ENCODE results near the gene PROX1.

The PROX1 gene

GRCh38 chr1:213987927-213988506 lies at the start of gene PROX1:
PROX1 (plus strand) TSS chr1:213987973; CDS start chr1:213996536, 8,563 bp downstream.
- DNase-seq, result no peak

GRCh38 chr1:213938776-213939175 lies 49.0 kb upstream of the PROX1 start:
- DNase-seq, result no peak

GRCh38 chr1:213939888-213940287 lies 47.9 kb upstream of the PROX1 start:
- no peak for DNase-seq

- no peak for DNase-seq
Observed at GRCh38 chr1:213940947-213941346, 46.8 kb upstream of the PROX1 start.

GRCh38 chr1:213942061-213942460 lies 45.7 kb upstream of the PROX1 start:
- DNase-seq, result no peak

GRCh38 chr1:213947200-213947801 lies 40.5 kb upstream of the PROX1 start:
- peak; percentile 26 for DNase-seq

DNA sequence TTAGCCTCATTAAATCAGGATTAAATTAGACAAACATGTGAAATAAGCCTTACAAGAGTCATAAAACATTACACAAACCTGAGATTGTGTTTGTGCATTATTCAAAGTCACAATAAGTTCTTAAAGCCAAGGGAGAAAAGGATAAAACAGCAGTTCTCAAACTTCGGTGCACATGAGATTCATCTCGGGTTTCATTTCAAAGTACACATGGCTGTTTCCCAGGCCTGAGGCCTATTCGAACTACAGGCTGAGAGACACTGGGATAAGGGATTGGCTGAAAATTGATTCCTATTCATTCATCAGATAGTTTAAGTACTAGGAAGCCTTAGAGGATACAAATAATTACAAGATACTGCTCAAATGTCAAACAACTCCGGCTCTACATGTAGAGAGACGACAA lies 35.9 kb upstream of the PROX1 start:
- no peak for DNase-seq

- DNase-seq, result no peak
Observed at GRCh38 chr1:213953806-213954205, 34.0 kb upstream of the PROX1 start.

DNA sequence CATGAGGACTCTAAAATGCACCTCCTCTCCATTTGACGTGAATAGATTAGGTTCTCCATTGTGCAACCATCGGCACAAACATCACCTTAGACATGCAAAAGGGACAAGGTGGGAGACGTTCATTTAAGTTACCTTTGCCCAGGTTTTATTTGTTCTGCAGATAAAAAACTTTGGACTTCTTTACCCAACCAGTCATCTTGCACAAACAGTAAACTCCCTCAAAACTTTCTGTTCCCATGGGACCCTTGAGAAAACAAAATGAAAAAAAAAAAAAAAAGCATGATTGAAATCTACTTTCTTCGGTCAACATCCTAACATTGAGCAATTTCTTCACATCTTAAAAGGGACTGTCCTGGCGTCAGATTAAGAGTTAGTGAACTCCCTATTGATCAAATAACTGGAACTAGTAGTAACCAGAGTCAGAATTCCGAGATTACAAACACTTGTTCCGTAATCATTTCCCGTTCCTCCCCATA lies 31.4 kb upstream of the PROX1 start:
- DNase-seq, result no peak

DNA sequence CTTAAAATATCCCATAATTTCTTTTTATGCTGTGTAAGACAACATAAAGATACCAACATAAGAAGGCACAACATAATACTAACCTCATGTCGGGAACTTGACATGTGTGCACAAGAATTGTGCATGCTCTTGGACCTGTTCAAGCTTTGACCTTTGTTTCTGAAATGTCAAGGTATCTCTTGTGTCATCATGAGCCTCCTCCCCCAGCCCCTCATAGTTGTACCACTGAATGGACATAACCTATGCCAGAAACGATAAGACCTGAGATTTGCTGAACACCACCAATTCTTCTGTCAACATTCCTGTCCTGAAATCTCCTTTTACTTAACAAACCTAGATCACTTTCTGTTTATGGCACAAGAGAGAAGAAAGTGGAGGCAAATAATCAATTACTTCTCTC lies 29.4 kb upstream of the PROX1 start:
- no peak for DNase-seq

GRCh38 chr1:213960963-213961362 lies 26.8 kb upstream of the PROX1 start:
- no peak for DNase-seq

GRCh38 chr1:213962508-213962907 lies 25.3 kb upstream of the PROX1 start:
- DNase-seq, result no peak

- no peak for DNase-seq
Observed at GRCh38 chr1:213966122-213966521, 21.7 kb upstream of the PROX1 start.

GRCh38 chr1:213968146-213968825 lies 19.5 kb upstream of the PROX1 start:
- no peak for DNase-seq

DNA sequence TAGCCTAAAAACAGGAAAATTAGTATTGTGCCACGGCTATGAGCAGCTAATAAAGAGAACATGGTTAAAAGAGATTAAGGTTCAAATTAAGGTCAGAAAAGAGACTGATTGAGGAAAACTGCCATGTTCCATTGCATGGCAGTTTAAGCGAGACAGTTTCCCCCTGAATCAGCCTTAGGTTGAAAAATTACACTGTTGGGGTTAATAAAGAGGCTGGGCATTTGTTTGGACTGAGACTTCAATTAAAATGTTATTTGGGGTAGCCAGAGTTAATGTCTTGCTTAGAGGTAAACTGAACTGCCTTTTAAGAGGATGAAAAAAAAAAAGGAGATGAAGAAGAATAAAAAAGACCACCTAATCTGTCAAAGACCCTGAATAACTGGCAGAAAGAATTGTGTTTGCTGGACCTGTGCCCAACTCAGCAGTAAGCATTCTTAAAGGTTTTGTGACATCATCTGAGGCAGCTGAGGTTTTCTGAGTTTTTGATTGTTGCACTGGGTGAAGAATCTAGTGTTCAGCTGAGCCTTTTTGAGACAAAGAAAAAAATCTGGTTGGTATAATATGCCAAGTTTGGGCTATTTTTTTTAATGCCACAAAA lies 17.7 kb upstream of the PROX1 start:
- no peak for DNase-seq

GRCh38 chr1:213972141-213972540 lies 15.6 kb upstream of the PROX1 start:
- DNase-seq, result no peak

DNA sequence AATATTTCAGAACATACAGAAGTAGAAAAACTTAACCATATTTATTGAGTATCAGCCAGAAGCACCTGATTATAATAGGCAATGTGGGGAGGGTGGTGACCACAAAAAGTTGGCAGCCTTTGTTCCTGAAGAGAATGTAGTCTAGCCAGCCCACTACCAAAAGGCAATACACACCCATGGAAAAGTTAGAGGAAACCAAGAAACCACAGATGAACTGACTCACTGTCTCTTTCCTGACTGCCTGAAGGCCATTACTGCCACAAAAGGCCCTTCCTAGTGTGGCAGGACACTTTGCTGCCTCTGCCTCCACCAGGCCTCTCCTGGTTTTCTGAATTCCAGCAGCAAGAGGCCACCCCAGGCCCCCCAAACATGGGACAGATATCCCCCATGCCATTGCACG lies 14.6 kb upstream of the PROX1 start:
- DNase-seq, result no peak

GRCh38 chr1:213976665-213977485 lies 10.9 kb upstream of the PROX1 start:
- no peak for DNase-seq

- DNase-seq, result no peak
Observed at GRCh38 chr1:213977486-213977842, 10.3 kb upstream of the PROX1 start.

DNA sequence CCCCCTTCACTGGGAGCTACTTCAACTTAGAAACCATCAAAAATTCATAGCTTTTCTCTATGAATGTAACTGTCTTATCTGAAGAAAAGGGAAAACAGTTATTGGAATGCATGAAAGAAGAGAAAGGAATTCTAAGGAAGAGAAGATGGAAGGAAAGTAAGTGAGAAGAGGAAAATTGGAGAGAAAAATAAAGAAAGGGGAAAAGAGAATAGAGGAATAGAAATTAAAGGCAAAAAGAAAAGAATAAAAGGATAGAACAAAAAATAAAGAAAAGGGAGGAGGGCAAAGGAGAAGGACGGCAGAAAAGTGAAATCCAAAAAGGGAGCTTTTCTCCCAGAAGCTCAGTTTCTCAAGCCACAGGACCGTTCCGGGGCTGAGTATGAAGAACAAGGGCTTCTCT lies 9.9 kb upstream of the PROX1 start:
- DNase-seq, result no peak

DNA sequence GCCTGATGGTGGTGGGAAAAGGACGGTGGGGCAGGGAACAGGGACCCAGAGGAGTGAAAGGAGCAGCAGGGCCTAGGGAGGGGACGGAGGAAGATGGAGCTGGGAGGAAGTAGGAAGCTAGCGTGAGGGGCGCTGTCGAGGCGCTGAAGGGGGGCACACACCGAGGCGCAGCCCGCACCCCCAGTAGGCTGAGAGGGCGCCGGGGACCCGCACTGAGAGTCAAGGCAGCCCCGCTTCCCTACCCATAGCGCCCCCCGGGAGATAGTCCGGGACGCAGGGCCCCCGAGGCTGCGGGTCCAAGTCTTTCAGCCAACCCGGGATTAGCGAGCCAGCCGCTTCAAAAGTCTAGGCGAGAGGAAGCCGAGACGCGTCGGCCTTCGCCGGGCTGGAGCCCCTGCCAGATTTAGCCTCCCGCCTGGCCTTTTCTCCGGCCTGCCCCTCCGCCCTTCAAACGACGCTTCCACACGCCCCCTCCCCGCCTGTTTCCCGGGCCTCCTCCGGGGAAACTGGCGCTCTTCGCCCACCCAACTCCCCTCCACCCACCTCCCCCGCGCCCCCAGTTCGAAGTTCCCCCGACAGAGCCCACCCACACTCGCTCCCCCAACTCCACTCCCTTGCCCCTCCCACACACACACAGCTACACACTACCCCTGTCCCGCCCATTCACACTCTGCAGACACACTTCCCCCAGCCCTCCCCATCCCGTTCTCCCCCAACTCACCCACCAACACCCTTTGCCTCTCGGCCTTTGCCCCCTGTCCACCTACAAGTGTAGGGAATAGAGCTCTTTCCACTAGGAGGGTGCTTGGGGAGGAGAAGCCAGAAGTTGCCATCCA lies 7.8 kb upstream of the PROX1 start:
- DNase-seq, result no peak

GRCh38 chr1:213980906-213981305 lies 6.9 kb upstream of the PROX1 start:
- no peak for DNase-seq
